Peyer's patch (tissue), 4 donors: ENCODE measurements around the gene CMTM6.

Source experiments
- POLR2A ChIP-seq, 2 donors: fragments of 450-650 bp; IDR thresholded peaks; one replicate each; pipeline ENCODE4 v1.5.1; 2017; ENCODE audit warnings: antibody characterized with exemption in 2 of 2, mild to moderate bottlenecking in 2 of 2, moderate library complexity in 2 of 2
- TF ChIP-seq, protein P1 (sequence below), 6 experiments: fragments of 450-650 bp in 4 of 6; fragments of 200-600 bp in 2 of 6; sonication (generic) in 1 of 6; IDR thresholded peaks; one replicate each; pipeline ENCODE4 v1.5.1; 2017 to 2019; ENCODE audit warnings: antibody characterized with exemption in 6 of 6, mild to moderate bottlenecking in 3 of 6, moderate library complexity in 1 of 6

GRCh38 chr3:32499585-32499984 is 3.1 kb downstream of the CMTM6 start:
- TF ChIP-seq, protein P1, sequence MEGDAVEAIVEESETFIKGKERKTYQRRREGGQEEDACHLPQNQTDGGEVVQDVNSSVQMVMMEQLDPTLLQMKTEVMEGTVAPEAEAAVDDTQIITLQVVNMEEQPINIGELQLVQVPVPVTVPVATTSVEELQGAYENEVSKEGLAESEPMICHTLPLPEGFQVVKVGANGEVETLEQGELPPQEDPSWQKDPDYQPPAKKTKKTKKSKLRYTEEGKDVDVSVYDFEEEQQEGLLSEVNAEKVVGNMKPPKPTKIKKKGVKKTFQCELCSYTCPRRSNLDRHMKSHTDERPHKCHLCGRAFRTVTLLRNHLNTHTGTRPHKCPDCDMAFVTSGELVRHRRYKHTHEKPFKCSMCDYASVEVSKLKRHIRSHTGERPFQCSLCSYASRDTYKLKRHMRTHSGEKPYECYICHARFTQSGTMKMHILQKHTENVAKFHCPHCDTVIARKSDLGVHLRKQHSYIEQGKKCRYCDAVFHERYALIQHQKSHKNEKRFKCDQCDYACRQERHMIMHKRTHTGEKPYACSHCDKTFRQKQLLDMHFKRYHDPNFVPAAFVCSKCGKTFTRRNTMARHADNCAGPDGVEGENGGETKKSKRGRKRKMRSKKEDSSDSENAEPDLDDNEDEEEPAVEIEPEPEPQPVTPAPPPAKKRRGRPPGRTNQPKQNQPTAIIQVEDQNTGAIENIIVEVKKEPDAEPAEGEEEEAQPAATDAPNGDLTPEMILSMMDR (IDR thresholded peaks at IDR 0.05) = no peak
- no peak for TF ChIP-seq POLR2A (IDR thresholded peaks at IDR 0.05)
